Measurements from ENCODE around the gene S100A2.

DNA sequence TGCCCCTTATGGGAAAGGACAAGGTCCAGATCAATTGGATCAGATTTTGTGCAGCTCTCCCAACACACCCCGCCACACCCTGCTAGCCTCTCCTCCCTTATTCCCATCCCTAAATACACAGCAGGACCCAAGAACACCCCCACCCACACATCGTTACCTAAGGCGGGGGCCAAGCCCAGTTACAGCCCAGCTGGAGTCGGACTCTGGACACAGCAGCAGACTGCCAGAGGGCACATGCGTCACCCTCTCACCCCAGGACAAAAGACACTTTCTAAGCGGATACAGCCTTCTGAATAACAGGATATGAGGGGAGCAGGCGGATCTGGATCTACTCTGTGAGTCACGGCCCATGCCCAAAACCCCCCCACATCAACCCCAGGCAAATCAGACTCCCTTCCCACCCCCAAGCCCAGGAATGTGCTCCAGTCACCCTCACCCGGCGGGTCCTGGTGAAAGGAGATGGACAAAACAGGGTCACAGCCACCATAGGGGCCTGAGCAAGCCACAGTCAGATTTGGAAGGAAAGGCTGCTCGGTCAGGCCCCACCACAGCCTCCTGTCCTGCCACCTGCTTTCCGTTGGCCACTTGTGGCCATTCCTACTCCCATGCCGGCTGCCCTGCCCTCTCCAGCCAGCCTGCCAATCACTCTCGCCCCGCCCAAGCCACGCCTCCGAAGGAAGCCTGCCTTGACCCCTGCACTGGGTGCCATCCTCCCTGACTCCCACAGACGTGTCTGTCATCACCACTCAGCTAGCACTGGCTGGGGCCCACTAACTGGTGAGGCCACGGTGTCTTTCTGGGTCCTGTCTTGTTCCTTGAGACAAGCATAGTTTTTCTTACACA, 43.3 kb upstream of the S100A2 start:
- TF ChIP-seq, protein P1, sequence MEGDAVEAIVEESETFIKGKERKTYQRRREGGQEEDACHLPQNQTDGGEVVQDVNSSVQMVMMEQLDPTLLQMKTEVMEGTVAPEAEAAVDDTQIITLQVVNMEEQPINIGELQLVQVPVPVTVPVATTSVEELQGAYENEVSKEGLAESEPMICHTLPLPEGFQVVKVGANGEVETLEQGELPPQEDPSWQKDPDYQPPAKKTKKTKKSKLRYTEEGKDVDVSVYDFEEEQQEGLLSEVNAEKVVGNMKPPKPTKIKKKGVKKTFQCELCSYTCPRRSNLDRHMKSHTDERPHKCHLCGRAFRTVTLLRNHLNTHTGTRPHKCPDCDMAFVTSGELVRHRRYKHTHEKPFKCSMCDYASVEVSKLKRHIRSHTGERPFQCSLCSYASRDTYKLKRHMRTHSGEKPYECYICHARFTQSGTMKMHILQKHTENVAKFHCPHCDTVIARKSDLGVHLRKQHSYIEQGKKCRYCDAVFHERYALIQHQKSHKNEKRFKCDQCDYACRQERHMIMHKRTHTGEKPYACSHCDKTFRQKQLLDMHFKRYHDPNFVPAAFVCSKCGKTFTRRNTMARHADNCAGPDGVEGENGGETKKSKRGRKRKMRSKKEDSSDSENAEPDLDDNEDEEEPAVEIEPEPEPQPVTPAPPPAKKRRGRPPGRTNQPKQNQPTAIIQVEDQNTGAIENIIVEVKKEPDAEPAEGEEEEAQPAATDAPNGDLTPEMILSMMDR (IDR thresholded peaks at IDR 0.05): peak in 1 of 5 experiments; percentile 15
- peak; percentile 65 to 85 for TF ChIP-seq EP300 (IDR thresholded peaks at IDR 0.05)

Data from tibial nerve (tissue), 4 donors.